ENCODE measurements around the gene JMY.
A peak's percentile ranks its signal among the peaks of the same experiment; 100 is the strongest.

Gene JMY

DNA sequence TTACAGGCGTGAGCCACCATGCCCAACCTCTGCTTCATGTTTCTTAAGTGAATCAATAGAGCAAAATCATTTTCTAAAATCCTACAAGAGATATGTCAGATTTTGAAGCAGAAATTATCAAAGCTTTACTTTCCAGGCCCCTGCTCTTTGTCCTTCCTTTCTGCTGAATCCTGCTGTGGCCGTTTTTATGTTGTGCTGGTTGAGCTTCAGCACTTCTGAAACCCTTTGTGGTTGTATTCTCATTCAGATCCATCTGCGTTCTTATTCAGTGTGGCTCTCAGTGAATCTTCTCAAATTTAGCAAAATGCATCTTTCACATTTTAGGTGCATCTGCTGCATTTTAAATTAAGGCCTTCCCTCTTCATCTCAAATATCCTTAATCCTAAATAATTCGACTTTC lies 26.0 kb downstream of the JMY start:
- no peak overlapping the region for H3K27ac ChIP-seq (ENCODE audit: extremely low read depth, low read depth, low read length)
- no peaks in the 10 kb centered on the region for H3K9me3 ChIP-seq (ENCODE audit: control insufficient read depth, insufficient read depth, low read depth, low read length)
- ChIA-PET POLR2A (no interaction called here), CTCF (interaction anchor here (0.7 kb wide), 1 partner anchor 264 kb away, joined by 4 read pairs; no protein-coding TSS in a partner anchor)
- H3K36me3 ChIP-seq (ENCODE audit: control insufficient read depth in 2 of 2, insufficient read depth in 1 of 2, low read length in 2 of 2): no peaks in the 10 kb centered on the region; a peak in 1 of 3 replicates
- H3K4me1 ChIP-seq (ENCODE audit: control insufficient read depth, insufficient read depth, low read length): no peaks in the 10 kb centered on the region
- H3K4me3 ChIP-seq (ENCODE audit: low read depth, low read length): no peak overlapping the region
- no peak for TF ChIP-seq REPIN1 (tag by site-specific recombination; IDR thresholded peaks at IDR 0.05; ENCODE audit: low read depth)
- TF ChIP-seq GLI4 (tag by site-specific recombination; IDR thresholded peaks at IDR 0.05): no peak
- no peak for TF ChIP-seq ZNF146 (tag by site-specific recombination; IDR thresholded peaks at IDR 0.05)
- TF ChIP-seq KLF16 (tag by site-specific recombination; IDR thresholded peaks at IDR 0.05): no peak
- TF ChIP-seq KLF9 (tag by site-specific recombination; IDR thresholded peaks at IDR 0.05; ENCODE audit: low read depth): no peak
- TF ChIP-seq, protein P1, sequence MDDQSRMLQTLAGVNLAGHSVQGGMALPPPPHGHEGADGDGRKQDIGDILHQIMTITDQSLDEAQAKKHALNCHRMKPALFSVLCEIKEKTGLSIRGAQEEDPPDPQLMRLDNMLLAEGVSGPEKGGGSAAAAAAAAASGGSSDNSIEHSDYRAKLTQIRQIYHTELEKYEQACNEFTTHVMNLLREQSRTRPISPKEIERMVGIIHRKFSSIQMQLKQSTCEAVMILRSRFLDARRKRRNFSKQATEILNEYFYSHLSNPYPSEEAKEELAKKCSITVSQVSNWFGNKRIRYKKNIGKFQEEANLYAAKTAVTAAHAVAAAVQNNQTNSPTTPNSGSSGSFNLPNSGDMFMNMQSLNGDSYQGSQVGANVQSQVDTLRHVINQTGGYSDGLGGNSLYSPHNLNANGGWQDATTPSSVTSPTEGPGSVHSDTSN (CRISPR knock-in tag; IDR thresholded peaks at IDR 0.05): no peak
- TF ChIP-seq, protein P2, sequence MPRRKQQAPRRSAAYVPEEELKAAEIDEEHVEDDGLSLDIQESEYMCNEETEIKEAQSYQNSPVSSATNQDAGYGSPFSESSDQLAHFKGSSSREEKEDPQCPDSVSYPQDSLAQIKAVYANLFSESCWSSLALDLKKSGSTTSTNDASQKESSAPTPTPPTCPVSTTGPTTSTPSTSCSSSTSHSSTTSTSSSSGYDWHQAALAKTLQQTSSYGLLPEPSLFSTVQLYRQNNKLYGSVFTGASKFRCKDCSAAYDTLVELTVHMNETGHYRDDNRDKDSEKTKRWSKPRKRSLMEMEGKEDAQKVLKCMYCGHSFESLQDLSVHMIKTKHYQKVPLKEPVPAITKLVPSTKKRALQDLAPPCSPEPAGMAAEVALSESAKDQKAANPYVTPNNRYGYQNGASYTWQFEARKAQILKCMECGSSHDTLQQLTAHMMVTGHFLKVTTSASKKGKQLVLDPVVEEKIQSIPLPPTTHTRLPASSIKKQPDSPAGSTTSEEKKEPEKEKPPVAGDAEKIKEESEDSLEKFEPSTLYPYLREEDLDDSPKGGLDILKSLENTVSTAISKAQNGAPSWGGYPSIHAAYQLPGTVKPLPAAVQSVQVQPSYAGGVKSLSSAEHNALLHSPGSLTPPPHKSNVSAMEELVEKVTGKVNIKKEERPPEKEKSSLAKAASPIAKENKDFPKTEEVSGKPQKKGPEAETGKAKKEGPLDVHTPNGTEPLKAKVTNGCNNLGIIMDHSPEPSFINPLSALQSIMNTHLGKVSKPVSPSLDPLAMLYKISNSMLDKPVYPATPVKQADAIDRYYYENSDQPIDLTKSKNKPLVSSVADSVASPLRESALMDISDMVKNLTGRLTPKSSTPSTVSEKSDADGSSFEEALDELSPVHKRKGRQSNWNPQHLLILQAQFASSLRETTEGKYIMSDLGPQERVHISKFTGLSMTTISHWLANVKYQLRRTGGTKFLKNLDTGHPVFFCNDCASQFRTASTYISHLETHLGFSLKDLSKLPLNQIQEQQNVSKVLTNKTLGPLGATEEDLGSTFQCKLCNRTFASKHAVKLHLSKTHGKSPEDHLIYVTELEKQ (tag by site-specific recombination; IDR thresholded peaks at IDR 0.05; ENCODE audit: borderline replicate concordance): no peak
- TF ChIP-seq ZNF596 (tag by site-specific recombination; IDR thresholded peaks at IDR 0.05): no peak
- no peak for TF ChIP-seq ZNF660 (tag by site-specific recombination; IDR thresholded peaks at IDR 0.05)

DNA sequence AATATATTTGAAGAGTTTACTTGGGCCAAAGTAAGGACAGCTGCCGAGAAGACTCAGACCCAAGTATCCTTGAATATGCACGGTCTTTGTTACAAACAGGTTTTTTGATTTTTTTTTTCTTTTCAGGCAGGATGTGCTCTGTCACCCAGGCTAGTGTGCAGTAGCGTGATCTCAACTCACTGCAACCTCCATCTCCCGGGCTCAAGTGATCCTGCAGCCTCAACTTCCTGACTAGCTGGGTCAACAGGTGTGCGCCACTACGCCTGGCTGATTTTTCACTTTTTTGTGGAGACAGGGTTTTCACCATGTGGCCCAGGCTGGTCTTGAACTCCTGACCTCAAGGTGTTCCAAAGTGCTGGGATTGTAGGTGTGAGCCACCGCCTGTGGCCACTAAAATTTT lies 27.4 kb downstream of the JMY start:
- no peak overlapping the region for H3K27ac ChIP-seq (ENCODE audit: extremely low read depth, low read depth, low read length)
- H3K4me1 ChIP-seq (ENCODE audit: control insufficient read depth, insufficient read depth, low read length): no peaks in the 10 kb centered on the region
- H3K4me3 ChIP-seq (ENCODE audit: low read depth, low read length): no peak overlapping the region
- CTCF ChIA-PET: no interaction called here
- no peaks in the 10 kb centered on the region for H3K9me3 ChIP-seq (ENCODE audit: control insufficient read depth, insufficient read depth, low read depth, low read length)
- POLR2A ChIA-PET: no interaction called here
- peak; percentile 83 for TF ChIP-seq SCRT2 (tag by site-specific recombination; IDR thresholded peaks at IDR 0.05)
- TF ChIP-seq, protein P3, sequence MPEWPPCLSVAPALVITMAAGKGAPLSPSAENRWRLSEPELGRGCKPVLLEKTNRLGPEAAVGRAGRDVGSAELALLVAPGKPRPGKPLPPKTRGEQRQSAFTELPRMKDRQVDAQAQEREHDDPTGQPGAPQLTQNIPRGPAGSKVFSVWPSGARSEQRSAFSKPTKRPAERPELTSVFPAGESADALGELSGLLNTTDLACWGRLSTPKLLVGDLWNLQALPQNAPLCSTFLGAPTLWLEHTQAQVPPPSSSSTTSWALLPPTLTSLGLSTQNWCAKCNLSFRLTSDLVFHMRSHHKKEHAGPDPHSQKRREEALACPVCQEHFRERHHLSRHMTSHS (tag by site-specific recombination; IDR thresholded peaks at IDR 0.05): no peak
- H3K36me3 ChIP-seq (ENCODE audit: control insufficient read depth in 2 of 2, insufficient read depth in 1 of 2, low read length in 2 of 2): no peaks in the 10 kb centered on the region; a peak in 1 of 3 replicates

DNA sequence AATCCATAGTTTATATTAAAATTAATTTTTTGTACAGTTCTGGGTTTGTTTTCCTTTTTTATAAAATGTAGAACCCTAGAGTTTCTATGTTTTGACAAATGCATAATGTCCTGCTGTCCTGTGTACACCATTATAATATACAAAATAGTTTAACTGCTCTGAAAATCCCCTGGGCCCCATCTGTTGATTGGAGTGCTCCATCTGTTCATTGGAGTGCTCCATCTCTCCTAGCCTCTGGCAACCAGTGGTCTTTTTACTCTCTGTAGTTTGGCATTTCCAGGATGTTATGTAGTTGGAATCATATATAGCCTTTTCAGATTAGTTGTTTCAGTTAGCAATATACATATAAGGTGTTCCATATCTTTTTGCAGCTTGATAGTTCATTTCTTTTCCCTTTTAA lies 31.2 kb downstream of the JMY start:
- Histone ChIP-seq H3K27ac (ENCODE audit: extremely low read depth, low read depth, low read length) (no peak overlapping the region), H3K4me3 (ENCODE audit: low read depth, low read length) (no peak overlapping the region), H3K4me1 (ENCODE audit: control insufficient read depth, insufficient read depth, low read length) (no peaks in the 10 kb centered on the region), H3K9me3 (ENCODE audit: control insufficient read depth, insufficient read depth, low read depth, low read length) (no peaks in the 10 kb centered on the region), H3K36me3 (ENCODE audit: control insufficient read depth in 2 of 2, insufficient read depth in 1 of 2, low read length in 2 of 2) (peaks cover 0 to 5% of the 10 kb centered on the region in 2 experiments; a peak in 1 of 3 replicates)
- CTCF ChIA-PET: interaction anchor here (0.6 to 0.8 kb wide), 2 partner anchors 11 to 18 kb away, joined by 3 to 4 read pairs; no protein-coding TSS in a partner anchor
- TF ChIP-seq HOXC10 (CRISPR knock-in tag; IDR thresholded peaks at IDR 0.05) (no peak), ZNF366 (tag by site-specific recombination; conservative IDR thresholded peaks at IDR 0.05) (no peak), KLF1 (tag by site-specific recombination; IDR thresholded peaks at IDR 0.05) (no peak), ZNF248 (tag by site-specific recombination; IDR thresholded peaks at IDR 0.05) (no peak), ZFP3 (tag by site-specific recombination; IDR thresholded peaks at IDR 0.05; ENCODE audit: low read depth) (no peak), ZFP41 (tag by site-specific recombination; IDR thresholded peaks at IDR 0.05; ENCODE audit: borderline replicate concordance) (no peak)
- TF ChIP-seq, protein P4, sequence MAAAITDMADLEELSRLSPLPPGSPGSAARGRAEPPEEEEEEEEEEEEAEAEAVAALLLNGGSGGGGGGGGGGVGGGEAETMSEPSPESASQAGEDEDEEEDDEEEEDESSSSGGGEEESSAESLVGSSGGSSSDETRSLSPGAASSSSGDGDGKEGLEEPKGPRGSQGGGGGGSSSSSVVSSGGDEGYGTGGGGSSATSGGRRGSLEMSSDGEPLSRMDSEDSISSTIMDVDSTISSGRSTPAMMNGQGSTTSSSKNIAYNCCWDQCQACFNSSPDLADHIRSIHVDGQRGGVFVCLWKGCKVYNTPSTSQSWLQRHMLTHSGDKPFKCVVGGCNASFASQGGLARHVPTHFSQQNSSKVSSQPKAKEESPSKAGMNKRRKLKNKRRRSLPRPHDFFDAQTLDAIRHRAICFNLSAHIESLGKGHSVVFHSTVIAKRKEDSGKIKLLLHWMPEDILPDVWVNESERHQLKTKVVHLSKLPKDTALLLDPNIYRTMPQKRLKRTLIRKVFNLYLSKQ (tag by site-specific recombination; IDR thresholded peaks at IDR 0.05; ENCODE audit: borderline replicate concordance): no peak
- POLR2A ChIA-PET: no interaction called here
